ENCODE results near the gene ASB13.

ASB13 gene

GRCh38 chr10:5647507-5648240 lies 18.7 kb downstream of the ASB13 start:
- DNase-seq (ENCODE audit: low spot score) = no peak

GRCh38 chr10:5645944-5646617 lies 20.3 kb downstream of the ASB13 start:
- no peak for DNase-seq (ENCODE audit: low spot score)

- DNase-seq (ENCODE audit: low spot score) = no peak
These were observed 21.0 kb downstream of the ASB13 start for GRCh38 chr10:5645375-5645774.

- no peak for DNase-seq (ENCODE audit: low spot score)
These were observed 21.5 kb downstream of the ASB13 start for GRCh38 chr10:5644930-5645329.

GRCh38 chr10:5643346-5644067 lies 22.9 kb downstream of the ASB13 start:
- DNase-seq (ENCODE audit: low spot score) = no peak

- no peak for DNase-seq (ENCODE audit: low spot score)
These were observed 24.9 kb downstream of the ASB13 start for GRCh38 chr10:5641501-5641900.

GRCh38 chr10:5640501-5640900 lies 25.9 kb downstream of the ASB13 start:
- DNase-seq (ENCODE audit: low spot score) = no peak

- DNase-seq (ENCODE audit: low spot score) = no peak
These were observed 26.4 kb downstream of the ASB13 start for GRCh38 chr10:5640036-5640435.

- DNase-seq (ENCODE audit: low spot score) = no peak
These were observed 27.3 kb downstream of the ASB13 start for GRCh38 chr10:5639066-5639465.

- no peak for DNase-seq (ENCODE audit: low spot score)
These were observed 27.9 kb downstream of the ASB13 start for GRCh38 chr10:5638494-5638893.

GRCh38 chr10:5634918-5635317 lies 31.5 kb downstream of the ASB13 start:
- no peak for DNase-seq (ENCODE audit: low spot score)

GRCh38 chr10:5633166-5633749 lies 33.1 kb downstream of the ASB13 start:
- no peak for DNase-seq (ENCODE audit: low spot score)

GRCh38 chr10:5632446-5632845 lies 33.9 kb downstream of the ASB13 start:
- DNase-seq (ENCODE audit: low spot score) = no peak

- DNase-seq (ENCODE audit: low spot score) = no peak
These were observed 34.5 kb downstream of the ASB13 start for GRCh38 chr10:5631936-5632335.

GRCh38 chr10:5630112-5630436 lies 36.3 kb downstream of the ASB13 start:
- DNase-seq (ENCODE audit: low spot score) = no peak

GRCh38 chr10:5629303-5630111 lies 36.9 kb downstream of the ASB13 start:
- DNase-seq (ENCODE audit: low spot score) = peak; percentile 58

- no peak for DNase-seq (ENCODE audit: low spot score)
These were observed 37.7 kb downstream of the ASB13 start for GRCh38 chr10:5628451-5629302.

- DNase-seq (ENCODE audit: low spot score) = no peak
These were observed 38.8 kb downstream of the ASB13 start for GRCh38 chr10:5627486-5628044.

GRCh38 chr10:5625992-5626777 lies 40.2 kb downstream of the ASB13 start:
- DNase-seq (ENCODE audit: low spot score) = no peak

GRCh38 chr10:5624701-5625100 lies 41.7 kb downstream of the ASB13 start:
- DNase-seq (ENCODE audit: low spot score) = no peak
